ENCODE measurements around the gene JARID2. TPM values are rescaled to one million over a fixed set of nuclear protein-coding genes. Genes with fewer than 3 reads are reported as not detected.
A peak's percentile ranks its signal among the peaks of the same experiment; 100 is the strongest.

Gene JARID2
- total and polyA plus RNA-seq, 2 of the 8 experiments (the other 6 are each of a cell fraction or from before 2014, with no cell fraction given) = 60.1 to 239 TPM

DNA sequence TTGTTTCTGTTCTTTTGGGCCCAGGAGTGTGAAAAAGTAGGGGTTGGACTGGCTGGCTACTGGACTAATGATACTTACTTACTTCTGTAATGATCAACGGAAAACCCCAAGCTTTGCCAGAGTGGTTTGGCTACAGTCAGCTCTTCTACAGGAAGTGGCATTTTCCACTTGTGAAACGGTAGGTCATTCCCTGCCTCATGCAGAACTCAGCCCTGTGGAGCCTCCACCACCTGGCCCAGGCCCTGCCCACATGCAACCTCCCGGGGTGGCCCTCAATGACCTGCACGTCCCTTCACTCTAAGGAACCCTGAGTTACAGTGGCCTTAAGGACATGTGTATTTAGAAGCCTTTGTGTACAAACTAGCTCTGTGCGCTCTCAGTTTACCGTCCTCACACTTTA lies 276.6 kb downstream of the JARID2 start:
- no peak overlapping the region for H2BK12ac ChIP-seq (ENCODE audit: low read depth, low read length)
- ChIA-PET POLR2A (ENCODE audit: partially characterized antibody) (interaction anchor here (0.7 to 1.4 kb wide), 8 partner anchors 9 to 102 kb away, joined by 3 to 4 read pairs (median 3); no protein-coding TSS in a partner anchor), CTCF (ENCODE audit: partially characterized antibody) (interaction anchor here (1.0 to 1.5 kb wide), 3 partner anchors 11 to 100 kb away, joined by 4 read pairs; no protein-coding TSS in a partner anchor)
- H3K23me2 ChIP-seq (ENCODE audit: low read depth, low read length) = no peaks in the 10 kb centered on the region
- H3K27ac ChIP-seq (ENCODE audit: low read depth, low read length) = no peak overlapping the region
- TF ChIP-seq HDAC6 (IDR thresholded peaks at IDR 0.05; ENCODE audit: low read depth, low read length) = no peak
- no peak for TF ChIP-seq PHF8 (conservative IDR thresholded peaks at IDR 0.05; ENCODE audit: low read depth, low read length)
- TF ChIP-seq, protein P1, sequence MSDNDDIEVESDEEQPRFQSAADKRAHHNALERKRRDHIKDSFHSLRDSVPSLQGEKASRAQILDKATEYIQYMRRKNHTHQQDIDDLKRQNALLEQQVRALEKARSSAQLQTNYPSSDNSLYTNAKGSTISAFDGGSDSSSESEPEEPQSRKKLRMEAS (IDR thresholded peaks at IDR 0.05) = peak; percentile 87
- WGBS, 2 experiments (ENCODE audit: extremely low coverage in 1 of 2, insufficient coverage in 1 of 2, insufficient read length in 1 of 2, insufficient replicate concordance in 2 of 2, low coverage in 1 of 2, low lambda C conversion rate in 2 of 2, missing lambda C conversion rate in 1 of 2) = 95% methylated on average over 6 of the region's 6 CpGs; no CpG with 5 or more reads in 1 of the 2 experiments
- no peak overlapping the region for H4K8ac ChIP-seq (ENCODE audit: extremely low read depth, insufficient read depth, low read length)
- no peak overlapping the region for H2AFZ ChIP-seq (ENCODE audit: low read length)
- DNase-seq (ENCODE audit: low read depth in 1 of 2, low spot score in 2 of 2) = no peak
- H3K36me3 ChIP-seq (ENCODE audit: control insufficient read depth in 2 of 4, insufficient read depth in 4 of 4, low read length in 3 of 4) = peaks cover 7 to 74% (median 47%) of the 10 kb centered on the region in 4 experiments; a peak in 7 of 8 replicates
- no peak overlapping the region for H4K91ac ChIP-seq (replicated peaks; ENCODE audit: insufficient read length, low read length)
- H3K4me1 ChIP-seq (replicated peaks in 1 of 4; ENCODE audit: control insufficient read depth in 3 of 4, insufficient read depth in 4 of 4, low read length in 3 of 4) = no peaks in the 10 kb centered on the region; a peak in 1 of 7 replicates
- no peak overlapping the region for H4K5ac ChIP-seq (ENCODE audit: insufficient read length, low read depth, low read length)
- no peaks in the 10 kb centered on the region for H3K27me3 ChIP-seq (replicated peaks in 1 of 4; ENCODE audit: control insufficient read depth in 3 of 4, extremely low read depth in 1 of 4, insufficient read depth in 3 of 4, low read length in 3 of 4)
- H3K4me3 ChIP-seq (ENCODE audit: extremely low read depth in 1 of 4, insufficient read depth in 2 of 4, low read depth in 3 of 4, low read length in 4 of 4) = no peak overlapping the region
- no peak overlapping the region for H3K9ac ChIP-seq (replicated peaks in 1 of 4; ENCODE audit: extremely low read depth in 1 of 4, low read depth in 3 of 4, low read length in 3 of 4)
- H3K79me1 ChIP-seq (ENCODE audit: low read depth, low read length) = 0 out of 2 replicates have a peak, but pooled peaks cover 5% of the 10 kb centered on the region
- no peak overlapping the region for H3K23ac ChIP-seq (ENCODE audit: insufficient read length)
- no peak overlapping the region for H2BK15ac ChIP-seq (ENCODE audit: low read length)
- H3K4me2 ChIP-seq (ENCODE audit: insufficient read depth in 1 of 2, low read depth in 2 of 2, low read length in 2 of 2) = no peak overlapping the region
- no peak overlapping the region for H2BK5ac ChIP-seq (ENCODE audit: low read depth, low read length)
- H2BK120ac ChIP-seq (replicated peaks; ENCODE audit: low read depth, low read length) = no peak overlapping the region
- H3K79me2 ChIP-seq (ENCODE audit: control insufficient read depth in 1 of 2, insufficient read depth in 2 of 2, low read length in 2 of 2) = no peaks in the 10 kb centered on the region
- H3K56ac ChIP-seq (replicated peaks; ENCODE audit: insufficient read length, low read depth, low read length) = no peak overlapping the region
- H2BK20ac ChIP-seq (ENCODE audit: low read length) = no peak overlapping the region
- peaks cover 22% of the 10 kb centered on the region in 2 experiments for H3K9me3 ChIP-seq (ENCODE audit: insufficient read depth in 2 of 2, low read depth in 1 of 2, low read length in 1 of 2)
- no peak overlapping the region for H3K18ac ChIP-seq (ENCODE audit: extremely low read depth, low read length)
- H4K20me1 ChIP-seq (replicated peaks in 1 of 2; ENCODE audit: control insufficient read depth in 1 of 2, insufficient read depth in 2 of 2, low read length in 2 of 2) = peaks cover 4 to 14% of the 10 kb centered on the region in 2 experiments
- FAIRE-seq = no peak
- no peak overlapping the region for H3K14ac ChIP-seq (ENCODE audit: insufficient read length)
- H3K4ac ChIP-seq (replicated peaks; ENCODE audit: insufficient read length, low read depth, low read length) = no peak overlapping the region
- no peak overlapping the region for H2AK5ac ChIP-seq (ENCODE audit: low read depth, low read length)
